BLaER1 (cell line): ENCODE data around the gene NTRK2.

Experiments
- H3K27ac ChIP-seq: shearing (Covaris generic); formaldehyde crosslinking; 2 replicates; pipeline ENCODE4 v1.8.1; 2022
- H3K27me3 ChIP-seq: shearing (Covaris generic); formaldehyde crosslinking; 2 replicates; pipeline ENCODE4 v1.8.1; 2022
- H3K36me3 ChIP-seq: shearing (Covaris generic); formaldehyde crosslinking; 2 replicates; pipeline ENCODE4 v1.8.1; 2022
- H3K4me1 ChIP-seq: shearing (Covaris generic); formaldehyde crosslinking; 2 replicates; pipeline ENCODE4 v1.8.1; 2022
- H3K4me2 ChIP-seq: shearing (Covaris generic); formaldehyde crosslinking; 2 replicates; pipeline ENCODE4 v1.8.1; 2022
- H3K4me3 ChIP-seq: shearing (Covaris generic); formaldehyde crosslinking; 2 replicates; pipeline ENCODE4 v1.8.1; 2022
- H3K9ac ChIP-seq: shearing (Covaris generic); formaldehyde crosslinking; 2 replicates; pipeline ENCODE4 v1.8.1; 2022
- H3K9me3 ChIP-seq: shearing (Covaris generic); formaldehyde crosslinking; 2 replicates; pipeline ENCODE4 v1.8.1; 2022
- H4K20me1 ChIP-seq: shearing (Covaris generic); formaldehyde crosslinking; 2 replicates; pipeline ENCODE4 v1.8.1; 2022
- Cebpa-rat ChIP-seq: shearing (Covaris generic); IDR thresholded peaks from 2 replicates; pipeline ENCODE4 v1.8.1; 2022

Gene NTRK2

DNA sequence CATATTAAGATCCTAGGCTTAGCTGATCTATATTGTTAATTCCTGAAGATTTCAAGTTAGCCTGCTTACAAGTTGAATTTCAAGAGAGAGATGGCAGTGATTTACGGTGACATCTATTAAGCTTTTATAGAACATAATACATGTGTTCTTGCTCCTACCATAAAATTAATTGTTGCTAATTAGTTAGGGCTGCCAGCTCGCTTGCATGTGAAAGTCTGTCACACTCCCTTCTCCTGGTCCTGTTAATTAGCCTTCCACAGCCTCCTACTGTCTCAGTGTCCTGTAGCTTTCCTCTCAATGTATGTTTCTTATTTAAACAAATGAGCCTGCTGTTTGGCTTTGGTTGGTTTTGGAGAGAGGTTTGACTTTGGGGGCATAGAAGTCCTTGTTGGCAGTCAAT is 247.2 kb downstream of the NTRK2 start:
- H4K20me1 ChIP-seq, result no peaks in the 10 kb centered on the region
- H3K27me3 ChIP-seq, result no peaks in the 10 kb centered on the region
- H3K9ac ChIP-seq, result no peak overlapping the region
- H3K27ac ChIP-seq, result no peak overlapping the region
- no peak overlapping the region for H3K4me3 ChIP-seq
- no peaks in the 10 kb centered on the region for H3K9me3 ChIP-seq
- no peak for TF ChIP-seq Cebpa-rat
- no peaks in the 10 kb centered on the region for H3K36me3 ChIP-seq
- no peak overlapping the region for H3K4me2 ChIP-seq
- no peaks in the 10 kb centered on the region for H3K4me1 ChIP-seq

DNA sequence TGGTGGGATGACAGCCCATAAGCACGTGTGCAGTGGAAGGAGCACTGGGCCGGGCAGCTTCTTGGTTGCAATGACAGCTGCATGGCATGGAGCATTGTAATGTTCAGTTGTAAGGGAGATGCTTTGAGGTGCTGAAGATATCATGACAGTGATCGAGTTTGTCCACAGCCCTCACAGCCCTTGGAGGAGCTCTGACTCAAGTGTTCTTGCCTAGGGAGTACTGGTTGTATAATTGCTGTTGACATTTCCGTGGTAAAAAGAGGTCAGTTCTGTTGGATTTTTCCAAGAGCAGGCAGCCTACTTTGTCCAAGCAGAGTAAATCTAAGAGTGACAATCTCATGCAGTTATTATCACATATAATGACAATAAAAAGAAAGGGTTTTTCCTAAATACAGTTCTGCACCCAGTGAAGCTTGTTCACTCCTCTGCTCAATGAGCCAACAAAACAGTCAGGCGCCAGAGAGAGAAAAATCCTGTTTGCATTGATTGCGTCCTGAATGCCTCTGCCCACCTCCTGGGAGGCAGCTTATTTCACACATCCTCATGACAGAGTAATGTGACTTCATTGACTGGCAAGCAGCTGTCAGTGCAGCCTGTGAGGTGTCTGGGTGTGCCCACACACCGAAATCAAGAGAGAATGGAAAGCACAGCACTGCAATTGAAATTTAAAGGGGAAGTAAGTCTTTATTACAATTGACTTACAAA is 248.0 kb downstream of the NTRK2 start:
- Histone ChIP-seq H4K20me1 (no peaks in the 10 kb centered on the region), H3K4me2 (no peak overlapping the region), H3K9me3 (no peaks in the 10 kb centered on the region), H3K4me3 (no peak overlapping the region), H3K36me3 (no peaks in the 10 kb centered on the region), H3K9ac (no peak overlapping the region), H3K27me3 (no peaks in the 10 kb centered on the region), H3K4me1 (no peaks in the 10 kb centered on the region), H3K27ac (no peak overlapping the region)
- no peak for TF ChIP-seq Cebpa-rat

DNA sequence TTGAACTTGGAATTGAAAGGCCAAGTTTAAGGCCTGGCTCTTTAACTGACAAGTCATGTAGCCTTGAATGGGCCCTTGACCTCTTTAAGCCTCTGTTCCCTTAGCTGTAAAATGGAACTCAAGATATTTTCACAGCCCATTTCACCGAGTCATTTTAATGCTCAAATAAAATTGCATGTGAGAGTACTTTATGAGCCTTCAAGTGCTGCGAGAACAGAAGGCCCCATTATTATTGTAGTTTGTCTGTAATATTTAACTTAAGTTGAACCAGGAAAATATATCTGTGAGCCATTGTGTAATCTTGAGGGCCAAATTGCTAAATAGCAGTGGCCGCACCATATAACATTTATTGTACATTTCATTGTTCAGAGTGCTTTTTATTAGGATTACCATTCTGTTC is 249.9 kb downstream of the NTRK2 start:
- H4K20me1 ChIP-seq, result no peaks in the 10 kb centered on the region
- H3K36me3 ChIP-seq, result no peaks in the 10 kb centered on the region
- H3K9me3 ChIP-seq, result no peaks in the 10 kb centered on the region
- no peak overlapping the region for H3K4me2 ChIP-seq
- H3K4me1 ChIP-seq, result no peaks in the 10 kb centered on the region
- no peak overlapping the region for H3K4me3 ChIP-seq
- TF ChIP-seq Cebpa-rat, result no peak
- no peak overlapping the region for H3K9ac ChIP-seq
- no peak overlapping the region for H3K27ac ChIP-seq
- H3K27me3 ChIP-seq, result no peaks in the 10 kb centered on the region

DNA sequence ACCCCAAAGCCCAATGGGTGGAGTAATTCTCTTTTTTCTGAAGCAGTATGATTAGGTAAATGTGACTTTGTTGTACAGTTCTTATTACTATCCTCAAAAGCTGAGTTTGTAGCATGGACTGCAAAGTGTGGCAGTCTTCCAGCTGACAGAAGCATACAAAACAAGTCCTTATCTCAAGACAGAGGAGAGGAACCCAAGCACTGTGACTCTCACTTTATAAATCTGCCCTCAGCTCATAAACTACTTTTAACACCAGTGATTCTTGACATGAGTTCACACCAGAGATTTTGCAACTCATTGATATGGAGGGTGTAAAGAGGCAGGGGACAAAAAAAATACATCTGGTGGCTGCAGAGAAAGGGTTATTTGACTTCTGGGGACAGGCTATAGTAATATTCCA is 251.6 kb downstream of the NTRK2 start:
- no peaks in the 10 kb centered on the region for H3K4me1 ChIP-seq
- no peaks in the 10 kb centered on the region for H3K27me3 ChIP-seq
- H3K4me2 ChIP-seq, result no peak overlapping the region
- no peak for TF ChIP-seq Cebpa-rat
- no peak overlapping the region for H3K4me3 ChIP-seq
- H3K9ac ChIP-seq, result no peak overlapping the region
- H3K27ac ChIP-seq, result no peak overlapping the region
- no peaks in the 10 kb centered on the region for H3K9me3 ChIP-seq
- no peaks in the 10 kb centered on the region for H4K20me1 ChIP-seq
- H3K36me3 ChIP-seq, result no peaks in the 10 kb centered on the region

- no peak overlapping the region for H3K9ac ChIP-seq
- TF ChIP-seq Cebpa-rat, result no peak
- H3K4me2 ChIP-seq, result no peak overlapping the region
- H3K9me3 ChIP-seq, result no peaks in the 10 kb centered on the region
- no peak overlapping the region for H3K4me3 ChIP-seq
- H3K36me3 ChIP-seq, result no peaks in the 10 kb centered on the region
- H3K27ac ChIP-seq, result no peak overlapping the region
- no peaks in the 10 kb centered on the region for H3K4me1 ChIP-seq
- no peaks in the 10 kb centered on the region for H3K27me3 ChIP-seq
- H4K20me1 ChIP-seq, result no peaks in the 10 kb centered on the region
These were observed 252.5 kb downstream of the NTRK2 start for GRCh38 chr9:84922051-84922450.

- no peaks in the 10 kb centered on the region for H3K9me3 ChIP-seq
- no peak overlapping the region for H3K9ac ChIP-seq
- no peak overlapping the region for H3K4me2 ChIP-seq
- no peaks in the 10 kb centered on the region for H4K20me1 ChIP-seq
- H3K4me3 ChIP-seq, result no peak overlapping the region
- H3K27ac ChIP-seq, result no peak overlapping the region
- no peaks in the 10 kb centered on the region for H3K36me3 ChIP-seq
- H3K27me3 ChIP-seq, result no peaks in the 10 kb centered on the region
- no peaks in the 10 kb centered on the region for H3K4me1 ChIP-seq
- TF ChIP-seq Cebpa-rat, result no peak
These were observed 254.7 kb downstream of the NTRK2 start for GRCh38 chr9:84924266-84924665.

GRCh38 chr9:84925225-84925872 is 255.8 kb downstream of the NTRK2 start:
- no peak overlapping the region for H3K9ac ChIP-seq
- no peaks in the 10 kb centered on the region for H3K36me3 ChIP-seq
- no peak overlapping the region for H3K4me2 ChIP-seq
- no peaks in the 10 kb centered on the region for H3K27me3 ChIP-seq
- no peaks in the 10 kb centered on the region for H4K20me1 ChIP-seq
- H3K27ac ChIP-seq, result no peak overlapping the region
- H3K9me3 ChIP-seq, result no peaks in the 10 kb centered on the region
- TF ChIP-seq Cebpa-rat, result no peak
- H3K4me3 ChIP-seq, result no peak overlapping the region
- no peaks in the 10 kb centered on the region for H3K4me1 ChIP-seq

GRCh38 chr9:84926793-84927192 is 257.3 kb downstream of the NTRK2 start:
- no peak for TF ChIP-seq Cebpa-rat
- H3K9me3 ChIP-seq, result no peaks in the 10 kb centered on the region
- H3K27ac ChIP-seq, result no peak overlapping the region

GRCh38 chr9:84928419-84928818 is 258.9 kb downstream of the NTRK2 start:
- no peak for TF ChIP-seq Cebpa-rat
- Histone ChIP-seq H3K36me3 (no peaks in the 10 kb centered on the region), H3K27ac (no peak overlapping the region), H3K4me3 (no peak overlapping the region), H3K9ac (no peak overlapping the region), H4K20me1 (no peaks in the 10 kb centered on the region), H3K27me3 (no peaks in the 10 kb centered on the region), H3K4me2 (no peak overlapping the region), H3K4me1 (no peaks in the 10 kb centered on the region), H3K9me3 (no peaks in the 10 kb centered on the region)

More at GRCh38 chr9:84926793-84927192, 257.3 kb downstream of the NTRK2 start:
- Histone ChIP-seq H3K9ac (no peak overlapping the region), H3K4me1 (no peaks in the 10 kb centered on the region), H3K27me3 (no peaks in the 10 kb centered on the region), H4K20me1 (no peaks in the 10 kb centered on the region), H3K4me3 (no peak overlapping the region), H3K36me3 (no peaks in the 10 kb centered on the region), H3K4me2 (no peak overlapping the region)

DNA sequence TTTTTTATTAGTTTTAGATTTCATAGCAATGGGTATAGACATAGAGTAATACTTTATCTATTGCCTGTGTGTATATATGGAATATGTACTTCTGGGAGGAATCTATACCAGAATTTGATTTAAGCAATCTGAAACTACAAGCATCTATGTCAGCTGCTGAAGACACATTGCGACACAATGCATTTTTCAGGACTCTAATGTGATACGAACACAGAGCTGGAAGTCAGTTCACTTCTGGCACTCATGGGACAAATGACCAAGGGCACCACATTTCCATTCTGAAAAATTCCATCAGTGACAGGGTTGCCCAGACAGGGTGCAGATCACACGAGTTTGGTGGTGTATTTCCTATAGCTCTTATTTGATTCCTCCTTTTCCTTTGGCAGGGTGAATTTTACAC is 259.5 kb downstream of the NTRK2 start:
- no peak overlapping the region for H3K4me3 ChIP-seq
- no peak overlapping the region for H3K27ac ChIP-seq
- no peaks in the 10 kb centered on the region for H3K27me3 ChIP-seq
- no peaks in the 10 kb centered on the region for H3K4me1 ChIP-seq
- H3K4me2 ChIP-seq, result no peak overlapping the region
- no peak overlapping the region for H3K9ac ChIP-seq
- peak; percentile 41; the same call in 1 of the 2 replicates for TF ChIP-seq Cebpa-rat
- H4K20me1 ChIP-seq, result no peaks in the 10 kb centered on the region
- no peaks in the 10 kb centered on the region for H3K9me3 ChIP-seq
- no peaks in the 10 kb centered on the region for H3K36me3 ChIP-seq
